SK-N-SH treated with all-trans-retinoic acid at 6 μM for 48 hours (cell line): ENCODE results near the gene SPATA21.

ENCODE experiments used
- ARNTL ChIP-seq: fragments of 450-650 bp; formaldehyde crosslinking; IDR thresholded peaks from 2 replicates; pipeline ENCODE4 v1.5.0; 2020; ENCODE audit warnings: low read depth, mild to moderate bottlenecking, moderate library complexity, borderline replicate concordance
- BACH2 ChIP-seq: fragments of 250-450 bp; sonication (Bioruptor Pico); IDR thresholded peaks from 2 replicates; pipeline ENCODE4 v1.9.0; 2021; ENCODE audit warnings: mild to moderate bottlenecking, borderline replicate concordance
- CSDC2 ChIP-seq: fragments of 250-450 bp; sonication (Bioruptor Pico); IDR thresholded peaks from 2 replicates; pipeline ENCODE4 v1.5.0; 2020; ENCODE audit warnings: mild to moderate bottlenecking, moderate library complexity
- ESRRG ChIP-seq: fragments of 250-450 bp; sonication (Bioruptor Pico); IDR thresholded peaks from 2 replicates; pipeline ENCODE4 v1.6.1; 2021; ENCODE audit warnings: mild to moderate bottlenecking
- GLIS3 ChIP-seq: fragments of 250-450 bp; sonication (Bioruptor Pico); IDR thresholded peaks from 2 replicates; pipeline ENCODE4 v1.5.0; 2020; ENCODE audit warnings: mild to moderate bottlenecking, moderate library complexity
- ISL1 ChIP-seq: fragments of 250-450 bp; sonication (Bioruptor Pico); IDR thresholded peaks from 2 replicates; pipeline ENCODE4 v2.1.2; 2022; ENCODE audit warnings: mild to moderate bottlenecking, moderate library complexity
- SNAI2 ChIP-seq: fragments of 250-450 bp; sonication (Bioruptor Pico); IDR thresholded peaks from 2 replicates; pipeline ENCODE4 v1.5.0; 2020; ENCODE audit warnings: mild to moderate bottlenecking, moderate library complexity
- TCF4 ChIP-seq: fragments of 250-450 bp; sonication (Bioruptor Pico); IDR thresholded peaks from 2 replicates; pipeline ENCODE4 v1.8.0; 2021; ENCODE audit warnings: mild to moderate bottlenecking, moderate library complexity, borderline replicate concordance
- TOX ChIP-seq: fragments of 250-450 bp; sonication (Bioruptor Pico); IDR thresholded peaks from 2 replicates; pipeline ENCODE4 v1.8.0; 2021; ENCODE audit warnings: mild to moderate bottlenecking, moderate library complexity, borderline replicate concordance
- ZFP3 ChIP-seq: fragments of 250-450 bp; sonication (Bioruptor Pico); IDR thresholded peaks from 2 replicates; pipeline ENCODE4 v1.5.0; 2020; ENCODE audit warnings: mild to moderate bottlenecking, moderate library complexity
- ZNF565 ChIP-seq: fragments of 450-650 bp; formaldehyde crosslinking; conservative IDR thresholded peaks from 2 replicates; pipeline ENCODE4 v1.5.0; 2020; ENCODE audit warnings: low read depth, mild to moderate bottlenecking, moderate library complexity
- TF ChIP-seq, protein P1 (sequence below): fragments of 250-450 bp; sonication (Bioruptor Pico); IDR thresholded peaks from 2 replicates; pipeline ENCODE4 v1.8.0; 2021; ENCODE audit warnings: low read depth, mild to moderate bottlenecking, moderate library complexity, borderline replicate concordance
- TF ChIP-seq, protein P2 (sequence below): fragments of 250-450 bp; sonication (Bioruptor Pico); IDR thresholded peaks from 2 replicates; pipeline ENCODE4 v1.8.0; 2020; ENCODE audit warnings: mild to moderate bottlenecking, moderate library complexity, borderline replicate concordance
- TF ChIP-seq, protein P3 (sequence below): fragments of 250-450 bp; sonication (Bioruptor Pico); IDR thresholded peaks from 2 replicates; pipeline ENCODE4 v1.5.1; 2021; ENCODE audit warnings: mild to moderate bottlenecking, moderate library complexity

DNA sequence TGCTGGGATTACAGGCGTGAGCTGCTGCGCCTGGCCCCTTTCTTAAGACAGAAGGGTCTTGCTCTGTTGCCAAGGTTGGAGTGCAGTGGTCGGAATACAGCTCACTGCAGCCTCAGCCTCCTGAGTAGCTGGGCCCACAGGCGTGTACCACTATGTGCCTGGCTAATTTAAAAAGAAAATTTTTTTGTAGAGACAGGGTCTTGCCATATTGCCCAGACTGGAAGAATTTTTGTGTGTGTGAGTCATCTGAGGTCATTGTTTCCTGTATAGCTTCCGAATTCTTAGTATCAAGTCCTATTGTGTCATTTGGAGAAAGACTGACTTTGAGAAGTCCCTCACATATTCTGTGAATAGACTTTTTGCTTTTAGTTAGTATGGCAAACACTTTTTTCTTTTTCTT lies 65.5 kb downstream of the SPATA21 start:
- TF ChIP-seq SNAI2 (no peak), ARNTL (CRISPR knock-in tag) (no peak), BACH2 (CRISPR knock-in tag) (no peak), ZFP3 (no peak), TOX (CRISPR knock-in tag) (no peak), ESRRG (no peak), GLIS3 (no peak), ISL1 (CRISPR knock-in tag) (no peak), CSDC2 (CRISPR knock-in tag) (no peak), ZNF565 (CRISPR knock-in tag) (no peak), TCF4 (no peak)
- TF ChIP-seq, protein P1, sequence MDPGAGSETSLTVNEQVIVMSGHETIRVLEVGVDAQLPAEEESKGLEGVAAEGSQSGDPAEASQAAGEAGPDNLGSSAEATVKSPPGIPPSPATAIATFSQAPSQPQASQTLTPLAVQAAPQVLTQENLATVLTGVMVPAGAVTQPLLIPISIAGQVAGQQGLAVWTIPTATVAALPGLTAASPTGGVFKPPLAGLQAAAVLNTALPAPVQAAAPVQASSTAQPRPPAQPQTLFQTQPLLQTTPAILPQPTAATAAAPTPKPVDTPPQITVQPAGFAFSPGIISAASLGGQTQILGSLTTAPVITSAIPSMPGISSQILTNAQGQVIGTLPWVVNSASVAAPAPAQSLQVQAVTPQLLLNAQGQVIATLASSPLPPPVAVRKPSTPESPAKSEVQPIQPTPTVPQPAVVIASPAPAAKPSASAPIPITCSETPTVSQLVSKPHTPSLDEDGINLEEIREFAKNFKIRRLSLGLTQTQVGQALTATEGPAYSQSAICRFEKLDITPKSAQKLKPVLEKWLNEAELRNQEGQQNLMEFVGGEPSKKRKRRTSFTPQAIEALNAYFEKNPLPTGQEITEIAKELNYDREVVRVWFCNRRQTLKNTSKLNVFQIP (CRISPR knock-in tag), result no peak
- TF ChIP-seq, protein P2, sequence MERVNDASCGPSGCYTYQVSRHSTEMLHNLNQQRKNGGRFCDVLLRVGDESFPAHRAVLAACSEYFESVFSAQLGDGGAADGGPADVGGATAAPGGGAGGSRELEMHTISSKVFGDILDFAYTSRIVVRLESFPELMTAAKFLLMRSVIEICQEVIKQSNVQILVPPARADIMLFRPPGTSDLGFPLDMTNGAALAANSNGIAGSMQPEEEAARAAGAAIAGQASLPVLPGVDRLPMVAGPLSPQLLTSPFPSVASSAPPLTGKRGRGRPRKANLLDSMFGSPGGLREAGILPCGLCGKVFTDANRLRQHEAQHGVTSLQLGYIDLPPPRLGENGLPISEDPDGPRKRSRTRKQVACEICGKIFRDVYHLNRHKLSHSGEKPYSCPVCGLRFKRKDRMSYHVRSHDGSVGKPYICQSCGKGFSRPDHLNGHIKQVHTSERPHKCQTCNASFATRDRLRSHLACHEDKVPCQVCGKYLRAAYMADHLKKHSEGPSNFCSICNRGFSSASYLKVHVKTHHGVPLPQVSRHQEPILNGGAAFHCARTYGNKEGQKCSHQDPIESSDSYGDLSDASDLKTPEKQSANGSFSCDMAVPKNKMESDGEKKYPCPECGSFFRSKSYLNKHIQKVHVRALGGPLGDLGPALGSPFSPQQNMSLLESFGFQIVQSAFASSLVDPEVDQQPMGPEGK (CRISPR knock-in tag), result no peak
- TF ChIP-seq, protein P3, sequence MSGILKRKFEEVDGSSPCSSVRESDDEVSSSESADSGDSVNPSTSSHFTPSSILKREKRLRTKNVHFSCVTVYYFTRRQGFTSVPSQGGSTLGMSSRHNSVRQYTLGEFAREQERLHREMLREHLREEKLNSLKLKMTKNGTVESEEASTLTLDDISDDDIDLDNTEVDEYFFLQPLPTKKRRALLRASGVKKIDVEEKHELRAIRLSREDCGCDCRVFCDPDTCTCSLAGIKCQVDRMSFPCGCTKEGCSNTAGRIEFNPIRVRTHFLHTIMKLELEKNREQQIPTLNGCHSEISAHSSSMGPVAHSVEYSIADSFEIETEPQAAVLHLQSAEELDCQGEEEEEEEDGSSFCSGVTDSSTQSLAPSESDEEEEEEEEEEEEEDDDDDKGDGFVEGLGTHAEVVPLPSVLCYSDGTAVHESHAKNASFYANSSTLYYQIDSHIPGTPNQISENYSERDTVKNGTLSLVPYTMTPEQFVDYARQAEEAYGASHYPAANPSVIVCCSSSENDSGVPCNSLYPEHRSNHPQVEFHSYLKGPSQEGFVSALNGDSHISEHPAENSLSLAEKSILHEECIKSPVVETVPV, result no peak
